Keratinocyte (primary cell): ENCODE results near the gene POLR2M. TPM values are rescaled to one million over a fixed set of nuclear protein-coding genes. Genes with fewer than 3 reads are reported as not detected.

Source experiments
- DNase-seq: peaks from one replicate; pipeline ENCODE4 v3.0.0-alpha.2; 2011; ENCODE audit warnings: low read depth, missing footprints, low spot score
- FAIRE-seq: peaks from 2 replicates; lab custom pipeline; 2011; peaks lifted over from hg19 to GRCh38; lab: Jason Lieb, UNC
- H2AFZ ChIP-seq: 2 replicates; pipeline ENCODE4 v1.6.0; 2012; ENCODE audit warnings: low read length, control low read depth, inconsistent platforms; ENCODE audit not compliant: control insufficient read depth
- H3K27ac ChIP-seq: 2 replicates; pipeline ENCODE4 v1.5.1; 2011; ENCODE audit warnings: low read length; ENCODE audit not compliant: control insufficient read depth, insufficient read depth
- H3K27me3 ChIP-seq: 3 replicates; pipeline ENCODE4 v1.6.0; 2011; ENCODE audit warnings: low read length; ENCODE audit not compliant: control insufficient read depth, insufficient read depth; ENCODE audit errors: extremely low read depth
- H3K36me3 ChIP-seq, 2 experiments: 2 replicates in 1 of 2; 3 replicates in 1 of 2; pipeline ENCODE4 v1.5.1; 2011; ENCODE audit warnings: low read length in 2 of 2, mild to moderate bottlenecking in 1 of 2; ENCODE audit not compliant: control insufficient read depth in 2 of 2, insufficient read depth in 2 of 2; ENCODE audit errors: extremely low read depth in 1 of 2
- H3K4me1 ChIP-seq: 3 replicates; pipeline ENCODE4 v1.5.1; 2011; ENCODE audit warnings: low read length; ENCODE audit not compliant: control insufficient read depth, insufficient read depth; ENCODE audit errors: extremely low read depth
- H3K4me2 ChIP-seq: 3 replicates; pipeline ENCODE4 v1.6.0; 2011; ENCODE audit warnings: low read depth, low read length; ENCODE audit not compliant: control insufficient read depth, insufficient read depth; ENCODE audit errors: extremely low read depth
- H3K4me3 ChIP-seq, 3 experiments: fragments of 200-600 bp in 1 of 3; sonication (generic) in 1 of 3; 2 replicates in 2 of 3; 3 replicates in 1 of 3; pipeline ENCODE4 v1.5.1; 2011 to 2016; ENCODE audit warnings: low read length in 3 of 3, mild to moderate bottlenecking in 3 of 3, control low read depth in 2 of 3, inconsistent platforms in 1 of 3, low read depth in 1 of 3, mixed read lengths in 1 of 3, mixed run types in 1 of 3, moderate library complexity in 1 of 3; ENCODE audit not compliant: control insufficient read depth in 2 of 3, insufficient read depth in 2 of 3; ENCODE audit errors: extremely low read depth in 1 of 3
- H3K79me2 ChIP-seq: 2 replicates; pipeline ENCODE4 v1.6.0; 2012; ENCODE audit warnings: low read length; ENCODE audit not compliant: control insufficient read depth, insufficient read depth
- H3K9ac ChIP-seq: 3 replicates; pipeline ENCODE4 v1.6.0; 2011; ENCODE audit warnings: low read length; ENCODE audit not compliant: control insufficient read depth, insufficient read depth; ENCODE audit errors: extremely low read depth
- H3K9me1 ChIP-seq: 3 replicates; pipeline ENCODE4 v1.6.0; 2011; ENCODE audit warnings: low read length; ENCODE audit not compliant: control insufficient read depth, insufficient read depth; ENCODE audit errors: extremely low read depth
- H3K9me3 ChIP-seq: 2 replicates; pipeline ENCODE4 v1.5.1; 2012; ENCODE audit warnings: low read depth, low read length; ENCODE audit not compliant: control insufficient read depth
- H4K20me1 ChIP-seq: 3 replicates; pipeline ENCODE4 v1.6.0; 2011; ENCODE audit warnings: low read length; ENCODE audit not compliant: control insufficient read depth, insufficient read depth; ENCODE audit errors: extremely low read depth
- EZH2 ChIP-seq: IDR thresholded peaks from one replicate; pipeline ENCODE4 v1.6.1; 2012; ENCODE audit warnings: inconsistent platforms, mild to moderate bottlenecking, low read length, moderate library complexity
- dilution Hi-C: fragments of 300-500 bp; cut with MboI; formaldehyde crosslinking; loops from one replicate; pipeline ENCODE4 v1.7.0; 2020; ENCODE audit warnings: low sequenced_read_pairs; ENCODE audit not compliant: extremely low pct_ligation_motif_present
- polyA plus RNA-seq, 5 experiments: library from polyadenylated mRNA; depleted of rRNA in 3 of 5; stranded (reverse) in 3 of 5; stranded (forward) in 1 of 5; unstranded in 1 of 5; fragments of >200 nt; gene quantifications; 1 replicate in 1 of 5; 2 replicates in 3 of 5; 3 replicates in 1 of 5; pipeline versions ENCODE4 v1.2.1 to v1.2.3, GENCODE V29; 2011 to 2012; ENCODE audit warnings: missing spikeins in 2 of 5, low read depth in 1 of 5, low replicate concordance in 1 of 5
- TF ChIP-seq, protein P1 (sequence below), 3 experiments: IDR thresholded peaks in 1 of 3; conservative IDR thresholded peaks in 1 of 3; optimal IDR thresholded peaks in 1 of 3; 2 replicates in 2 of 3; 3 replicates in 1 of 3; pipeline versions ENCODE3 to v1.5.1; 2011; ENCODE audit warnings: low read length in 3 of 3, mild to moderate bottlenecking in 3 of 3, moderate library complexity in 2 of 3, control low read depth in 1 of 3, inconsistent platforms in 1 of 3; ENCODE audit not compliant: insufficient read depth in 2 of 3; ENCODE audit errors: extremely low read depth in 1 of 3

Gene POLR2M
- polyA plus RNA-seq, 1 donor (not counting 4 experiments of a cell fraction or from before 2014, with no cell fraction given), result 40.6 TPM

DNA sequence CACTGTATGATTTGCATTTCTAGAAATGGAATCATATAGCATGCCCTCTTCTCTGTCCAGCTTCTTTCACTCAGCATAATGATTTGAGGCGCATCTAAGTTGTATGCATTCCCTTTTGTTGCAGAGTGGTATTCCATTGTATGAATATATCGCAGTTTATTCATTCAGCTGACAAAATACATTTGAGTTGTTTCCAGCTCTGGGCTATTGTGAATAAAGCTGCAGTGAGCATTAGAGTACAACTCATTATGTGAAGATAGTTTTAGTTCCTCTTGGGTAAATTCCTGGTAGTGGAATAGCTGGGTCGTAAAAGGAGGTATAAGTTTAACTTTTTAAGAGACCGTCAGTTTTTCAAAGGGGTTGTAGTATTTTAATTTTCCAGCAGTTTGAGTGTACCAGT, 38.5 kb upstream of the POLR2M start:
- DNase-seq (no peak), FAIRE-seq (no peak)
- H4K20me1 ChIP-seq, result no peaks in the 10 kb centered on the region
- no peak overlapping the region for H3K9ac ChIP-seq
- H2AFZ ChIP-seq, result no peak overlapping the region
- dilution Hi-C loops, result no loop called here
- no peaks in the 10 kb centered on the region for H3K27me3 ChIP-seq
- no peaks in the 10 kb centered on the region for H3K9me1 ChIP-seq
- H3K4me1 ChIP-seq, result peaks cover 4% of the 10 kb centered on the region
- no peak overlapping the region for H3K27ac ChIP-seq
- no peaks in the 10 kb centered on the region for H3K79me2 ChIP-seq
- no peak overlapping the region for H3K4me2 ChIP-seq
- H3K4me3 ChIP-seq, result no peak overlapping the region
- H3K36me3 ChIP-seq, result no peaks in the 10 kb centered on the region
- no peak for TF ChIP-seq EZH2
- TF ChIP-seq, protein P1, sequence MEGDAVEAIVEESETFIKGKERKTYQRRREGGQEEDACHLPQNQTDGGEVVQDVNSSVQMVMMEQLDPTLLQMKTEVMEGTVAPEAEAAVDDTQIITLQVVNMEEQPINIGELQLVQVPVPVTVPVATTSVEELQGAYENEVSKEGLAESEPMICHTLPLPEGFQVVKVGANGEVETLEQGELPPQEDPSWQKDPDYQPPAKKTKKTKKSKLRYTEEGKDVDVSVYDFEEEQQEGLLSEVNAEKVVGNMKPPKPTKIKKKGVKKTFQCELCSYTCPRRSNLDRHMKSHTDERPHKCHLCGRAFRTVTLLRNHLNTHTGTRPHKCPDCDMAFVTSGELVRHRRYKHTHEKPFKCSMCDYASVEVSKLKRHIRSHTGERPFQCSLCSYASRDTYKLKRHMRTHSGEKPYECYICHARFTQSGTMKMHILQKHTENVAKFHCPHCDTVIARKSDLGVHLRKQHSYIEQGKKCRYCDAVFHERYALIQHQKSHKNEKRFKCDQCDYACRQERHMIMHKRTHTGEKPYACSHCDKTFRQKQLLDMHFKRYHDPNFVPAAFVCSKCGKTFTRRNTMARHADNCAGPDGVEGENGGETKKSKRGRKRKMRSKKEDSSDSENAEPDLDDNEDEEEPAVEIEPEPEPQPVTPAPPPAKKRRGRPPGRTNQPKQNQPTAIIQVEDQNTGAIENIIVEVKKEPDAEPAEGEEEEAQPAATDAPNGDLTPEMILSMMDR (optimal IDR thresholded peaks at IDR 0.05 in 1 of 3, IDR thresholded peaks at IDR 0.05 in 1 of 3, conservative IDR thresholded peaks at IDR 0.05 in 1 of 3; ENCODE audit: extremely low read depth in 1 of 3, insufficient read depth in 2 of 3, low read length in 3 of 3), result no peak
- no peaks in the 10 kb centered on the region for H3K9me3 ChIP-seq

DNA sequence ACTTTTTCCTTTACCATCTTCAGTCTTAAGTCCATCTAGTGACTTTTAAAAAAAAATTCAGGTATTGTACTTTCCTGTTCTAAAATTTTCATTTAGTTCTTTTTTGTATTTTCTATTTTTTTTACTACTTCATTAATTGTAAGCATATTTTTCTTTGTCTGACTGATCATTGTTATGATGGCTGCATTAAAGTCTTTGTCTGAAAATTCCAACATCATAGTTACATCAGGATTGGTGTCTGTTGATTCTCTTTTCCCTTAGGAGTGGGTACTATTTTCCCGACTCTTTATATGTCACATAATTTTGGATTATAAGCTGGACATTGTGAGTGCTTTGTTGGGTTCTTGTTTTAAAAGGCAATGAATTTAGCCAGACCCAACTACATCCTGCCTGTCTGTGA, 34.9 kb upstream of the POLR2M start:
- no peak overlapping the region for H2AFZ ChIP-seq
- no peaks in the 10 kb centered on the region for H3K9me3 ChIP-seq
- H3K9ac ChIP-seq, result no peak overlapping the region
- H3K36me3 ChIP-seq, result no peaks in the 10 kb centered on the region
- H3K4me3 ChIP-seq, result no peak overlapping the region
- no peak for FAIRE-seq
- H3K9me1 ChIP-seq, result no peaks in the 10 kb centered on the region
- no peak for DNase-seq
- no peaks in the 10 kb centered on the region for H3K79me2 ChIP-seq
- H3K4me2 ChIP-seq, result no peak overlapping the region
- no peaks in the 10 kb centered on the region for H4K20me1 ChIP-seq
- H3K27me3 ChIP-seq, result no peaks in the 10 kb centered on the region
- TF ChIP-seq, protein P1 (optimal IDR thresholded peaks at IDR 0.05 in 1 of 3, IDR thresholded peaks at IDR 0.05 in 1 of 3, conservative IDR thresholded peaks at IDR 0.05 in 1 of 3; ENCODE audit: extremely low read depth in 1 of 3, insufficient read depth in 2 of 3, low read length in 3 of 3), result no peak
- TF ChIP-seq EZH2, result no peak
- H3K4me1 ChIP-seq, result peaks cover 12% of the 10 kb centered on the region
- dilution Hi-C loops, result no loop called here
- no peak overlapping the region for H3K27ac ChIP-seq
